ENCODE measurements around the gene UVSSA. TPM values are rescaled to one million over a fixed set of nuclear protein-coding genes. Genes with fewer than 3 reads are reported as not detected.

Gene UVSSA
- total RNA-seq, 1 experiment from 2014 or later = 26.3 TPM

DNA sequence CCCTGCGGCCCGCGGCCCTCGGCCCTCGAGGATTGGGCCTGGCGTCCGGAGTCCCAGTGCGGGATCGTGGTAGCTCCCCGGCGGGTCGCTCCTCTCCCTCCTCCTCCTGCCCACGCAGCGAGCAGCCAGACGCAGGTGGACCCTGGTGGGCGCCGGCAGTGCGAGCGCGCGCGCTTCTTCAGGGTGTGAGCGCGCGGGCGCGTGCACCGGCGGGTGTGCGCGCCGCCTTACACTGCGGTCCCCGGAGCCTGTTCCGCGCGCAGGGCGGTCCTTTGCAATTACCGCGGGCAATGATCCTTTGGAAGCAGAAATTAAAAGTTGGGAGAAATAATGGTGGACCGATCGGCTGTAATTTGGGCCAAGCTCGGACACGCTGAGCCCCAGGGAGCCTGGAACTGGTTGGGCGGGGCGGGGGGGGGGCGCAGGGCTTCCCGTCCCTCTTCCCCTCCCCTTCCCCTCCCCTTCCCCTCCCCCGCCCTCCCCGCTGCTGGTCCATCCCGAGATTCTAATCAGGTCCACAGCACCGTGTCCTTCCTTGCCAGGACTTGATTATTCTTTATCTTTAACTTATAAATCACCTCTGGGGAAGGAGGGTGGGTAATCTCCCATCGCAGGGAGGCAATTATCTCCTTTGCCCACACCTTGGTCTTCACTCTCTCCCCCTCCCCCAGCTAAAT is 60.8 kb downstream of the UVSSA start:
- no peak for DNase-seq
- H3K4me3 Mint-ChIP-seq (ENCODE audit: unreplicated experiment) = no peak overlapping the region
- H3K9me3 Mint-ChIP-seq (ENCODE audit: unreplicated experiment) = no peaks in the 10 kb centered on the region
- H3K27me3 ChIP-seq (replicated peaks; ENCODE audit: control insufficient read depth, insufficient read depth, low read length) = no peaks in the 10 kb centered on the region
- no peaks in the 10 kb centered on the region for H3K36me3 ChIP-seq (ENCODE audit: control insufficient read depth, insufficient read depth, low read length)
- intact Hi-C loops (cut with micrococcal nuclease; ENCODE audit: unreplicated experiment) = no loop called here
- H3K27ac Mint-ChIP-seq (ENCODE audit: unreplicated experiment) = no peak overlapping the region
- no peaks in the 10 kb centered on the region for H3K4me1 ChIP-seq
- peaks cover 6% of the 10 kb centered on the region for H3K36me3 Mint-ChIP-seq (ENCODE audit: insufficient read depth, unreplicated experiment)
- H3K9me3 ChIP-seq = no peaks in the 10 kb centered on the region
- no peaks in the 10 kb centered on the region for H3K27me3 Mint-ChIP-seq (ENCODE audit: insufficient read depth, unreplicated experiment)
- POLR2A ChIA-PET = no interaction called here
- no peak overlapping the region for H3K4me3 ChIP-seq (ENCODE audit: low read depth, low read length)
- H3K4me1 Mint-ChIP-seq (ENCODE audit: low read depth, unreplicated experiment) = no peaks in the 10 kb centered on the region
- BruUV-seq (replicated peaks) = no TSS peak
- CTCF ChIA-PET = no interaction called here
- TF ChIP-seq, protein P1, sequence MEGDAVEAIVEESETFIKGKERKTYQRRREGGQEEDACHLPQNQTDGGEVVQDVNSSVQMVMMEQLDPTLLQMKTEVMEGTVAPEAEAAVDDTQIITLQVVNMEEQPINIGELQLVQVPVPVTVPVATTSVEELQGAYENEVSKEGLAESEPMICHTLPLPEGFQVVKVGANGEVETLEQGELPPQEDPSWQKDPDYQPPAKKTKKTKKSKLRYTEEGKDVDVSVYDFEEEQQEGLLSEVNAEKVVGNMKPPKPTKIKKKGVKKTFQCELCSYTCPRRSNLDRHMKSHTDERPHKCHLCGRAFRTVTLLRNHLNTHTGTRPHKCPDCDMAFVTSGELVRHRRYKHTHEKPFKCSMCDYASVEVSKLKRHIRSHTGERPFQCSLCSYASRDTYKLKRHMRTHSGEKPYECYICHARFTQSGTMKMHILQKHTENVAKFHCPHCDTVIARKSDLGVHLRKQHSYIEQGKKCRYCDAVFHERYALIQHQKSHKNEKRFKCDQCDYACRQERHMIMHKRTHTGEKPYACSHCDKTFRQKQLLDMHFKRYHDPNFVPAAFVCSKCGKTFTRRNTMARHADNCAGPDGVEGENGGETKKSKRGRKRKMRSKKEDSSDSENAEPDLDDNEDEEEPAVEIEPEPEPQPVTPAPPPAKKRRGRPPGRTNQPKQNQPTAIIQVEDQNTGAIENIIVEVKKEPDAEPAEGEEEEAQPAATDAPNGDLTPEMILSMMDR (IDR thresholded peaks at IDR 0.05; ENCODE audit: insufficient read depth in 1 of 2, low read depth in 1 of 2, low read length in 1 of 2, severe bottlenecking in 1 of 2, unreplicated experiment in 1 of 2) = no peak

DNA sequence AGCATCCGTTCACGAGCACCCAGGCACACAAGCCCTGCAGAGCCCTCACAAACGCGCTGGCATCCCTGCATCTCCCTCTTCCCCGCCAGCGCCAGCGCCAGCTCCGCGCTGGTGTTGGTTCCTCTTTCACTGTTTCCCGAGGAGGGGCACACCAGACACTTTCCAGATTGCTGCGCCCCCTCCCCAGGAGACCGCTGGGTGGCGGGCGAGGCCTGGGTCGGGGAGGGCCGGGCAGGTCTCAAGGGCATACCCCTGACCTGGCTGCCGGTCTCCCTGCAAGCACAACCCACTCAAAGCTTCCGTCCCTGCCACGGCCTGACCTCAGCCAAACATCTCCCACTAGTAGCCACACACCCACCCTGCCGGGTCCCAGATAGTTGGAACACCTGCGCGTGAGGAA is 61.4 kb downstream of the UVSSA start:
- Histone ChIP-seq H3K9me3 (no peaks in the 10 kb centered on the region), H3K27me3 (replicated peaks; ENCODE audit: control insufficient read depth, insufficient read depth, low read length) (no peaks in the 10 kb centered on the region), H3K36me3 (ENCODE audit: control insufficient read depth, insufficient read depth, low read length) (no peaks in the 10 kb centered on the region), H3K4me1 (no peaks in the 10 kb centered on the region), H3K4me3 (ENCODE audit: low read depth, low read length) (no peak overlapping the region)
- CTCF ChIA-PET = no interaction called here
- Mint-ChIP-seq H3K4me1 (ENCODE audit: low read depth, unreplicated experiment) (no peaks in the 10 kb centered on the region), H3K27me3 (ENCODE audit: insufficient read depth, unreplicated experiment) (no peaks in the 10 kb centered on the region), H3K36me3 (ENCODE audit: insufficient read depth, unreplicated experiment) (peaks cover 6% of the 10 kb centered on the region), H3K27ac (ENCODE audit: unreplicated experiment) (no peak overlapping the region), H3K9me3 (ENCODE audit: unreplicated experiment) (no peaks in the 10 kb centered on the region), H3K4me3 (ENCODE audit: unreplicated experiment) (no peak overlapping the region)
- POLR2A ChIA-PET = no interaction called here
- intact Hi-C loops (cut with micrococcal nuclease; ENCODE audit: unreplicated experiment) = no loop called here
- TF ChIP-seq, protein P1 (IDR thresholded peaks at IDR 0.05; ENCODE audit: insufficient read depth in 1 of 2, low read depth in 1 of 2, low read length in 1 of 2, severe bottlenecking in 1 of 2, unreplicated experiment in 1 of 2) = no peak
- BruUV-seq (replicated peaks) = no TSS peak
- no peak for DNase-seq

DNA sequence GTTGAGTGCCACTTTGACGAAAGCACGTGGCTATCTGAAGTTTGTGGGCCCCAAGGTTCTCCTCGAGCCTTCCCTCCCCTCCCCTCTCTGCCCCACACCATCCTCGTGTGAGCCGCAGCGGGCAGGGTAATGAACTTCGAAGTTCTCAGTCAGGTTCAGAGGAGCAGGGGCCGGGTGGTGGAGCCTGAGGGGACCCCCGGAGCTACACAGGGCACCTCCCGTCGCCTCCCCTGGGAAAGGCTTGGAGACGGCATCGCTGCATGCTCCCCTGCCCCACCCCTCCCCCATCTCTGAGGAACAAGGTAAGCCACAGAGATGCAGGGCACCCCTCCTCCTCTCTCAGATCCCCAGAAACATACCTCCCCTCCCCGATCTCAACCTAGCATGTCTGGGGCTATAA is 62.1 kb downstream of the UVSSA start:
- no peak for DNase-seq
- H3K9me3 Mint-ChIP-seq (ENCODE audit: unreplicated experiment) = no peaks in the 10 kb centered on the region
- intact Hi-C loops (cut with micrococcal nuclease; ENCODE audit: unreplicated experiment) = no loop called here
- H3K4me3 ChIP-seq (ENCODE audit: low read depth, low read length) = no peak overlapping the region
- peaks cover 6% of the 10 kb centered on the region for H3K36me3 Mint-ChIP-seq (ENCODE audit: insufficient read depth, unreplicated experiment)
- ChIA-PET CTCF (no interaction called here), POLR2A (no interaction called here)
- no peak overlapping the region for H3K4me3 Mint-ChIP-seq (ENCODE audit: unreplicated experiment)
- TF ChIP-seq, protein P1 (IDR thresholded peaks at IDR 0.05; ENCODE audit: insufficient read depth in 1 of 2, low read depth in 1 of 2, low read length in 1 of 2, severe bottlenecking in 1 of 2, unreplicated experiment in 1 of 2) = no peak
- no peaks in the 10 kb centered on the region for H3K27me3 ChIP-seq (replicated peaks; ENCODE audit: control insufficient read depth, insufficient read depth, low read length)
- no TSS peak for BruUV-seq (replicated peaks)
- no peak overlapping the region for H3K27ac Mint-ChIP-seq (ENCODE audit: unreplicated experiment)
- no peaks in the 10 kb centered on the region for H3K4me1 Mint-ChIP-seq (ENCODE audit: low read depth, unreplicated experiment)
- H3K9me3 ChIP-seq = no peaks in the 10 kb centered on the region
- no peaks in the 10 kb centered on the region for H3K36me3 ChIP-seq (ENCODE audit: control insufficient read depth, insufficient read depth, low read length)
- H3K4me1 ChIP-seq = no peaks in the 10 kb centered on the region
- no peaks in the 10 kb centered on the region for H3K27me3 Mint-ChIP-seq (ENCODE audit: insufficient read depth, unreplicated experiment)
